Measurements from ENCODE around the gene TOPAZ1. TPM values are rescaled to one million over a fixed set of nuclear protein-coding genes. Genes with fewer than 3 reads are reported as not detected.

TOPAZ1 gene
- total and polyA plus RNA-seq, 2 of the 8 experiments (the other 6 are each of a cell fraction or from before 2014, with no cell fraction given): not detected

DNA sequence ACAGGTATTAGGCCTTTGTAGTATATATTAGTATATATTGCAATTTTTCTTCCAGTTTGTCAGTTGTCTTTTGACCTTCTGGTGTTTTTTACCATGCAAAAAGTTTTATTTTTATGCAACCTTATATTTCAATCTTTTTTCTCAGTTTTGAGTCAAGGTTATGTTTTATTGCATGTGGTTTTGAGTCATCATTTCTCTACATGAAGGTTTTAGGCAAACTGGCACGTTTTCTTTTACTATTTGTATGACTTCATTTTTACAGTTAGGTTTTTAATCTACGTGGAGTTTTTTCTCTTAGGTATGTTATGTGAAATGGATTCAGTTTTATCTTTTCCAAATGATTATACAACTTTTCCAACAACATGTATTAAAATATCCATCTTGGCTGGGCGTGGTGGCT, 60.1 kb downstream of the TOPAZ1 start:
- H2BK5ac ChIP-seq (ENCODE audit: low read depth, low read length): no peak overlapping the region
- no peak for TF ChIP-seq TEAD4 (IDR thresholded peaks at IDR 0.05; ENCODE audit: low read depth, low read length)
- TF ChIP-seq RAD21 (IDR thresholded peaks at IDR 0.05 in 1 of 2, conservative IDR thresholded peaks at IDR 0.05 in 1 of 2; ENCODE audit: low read depth in 2 of 2, low read length in 2 of 2): no peak
- TF ChIP-seq, protein P1, sequence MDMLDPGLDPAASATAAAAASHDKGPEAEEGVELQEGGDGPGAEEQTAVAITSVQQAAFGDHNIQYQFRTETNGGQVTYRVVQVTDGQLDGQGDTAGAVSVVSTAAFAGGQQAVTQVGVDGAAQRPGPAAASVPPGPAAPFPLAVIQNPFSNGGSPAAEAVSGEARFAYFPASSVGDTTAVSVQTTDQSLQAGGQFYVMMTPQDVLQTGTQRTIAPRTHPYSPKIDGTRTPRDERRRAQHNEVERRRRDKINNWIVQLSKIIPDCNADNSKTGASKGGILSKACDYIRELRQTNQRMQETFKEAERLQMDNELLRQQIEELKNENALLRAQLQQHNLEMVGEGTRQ (IDR thresholded peaks at IDR 0.05; ENCODE audit: low read length): no peak
- no peak for TF ChIP-seq SP4 (IDR thresholded peaks at IDR 0.05; ENCODE audit: low read length)
- TF ChIP-seq BCL11A (IDR thresholded peaks at IDR 0.05; ENCODE audit: low read depth in 2 of 2, low read length in 2 of 2): no peak
- TF ChIP-seq MAFK (IDR thresholded peaks at IDR 0.05; ENCODE audit: low read depth, low read length): no peak
- no peak for TF ChIP-seq CTBP2 (IDR thresholded peaks at IDR 0.05; ENCODE audit: borderline replicate concordance, insufficient read depth, insufficient read length, low read length)
- no peak for TF ChIP-seq GABPA (IDR thresholded peaks at IDR 0.05; ENCODE audit: borderline replicate concordance, insufficient read depth, low read length)
- no peak for TF ChIP-seq CEBPB (IDR thresholded peaks at IDR 0.05; ENCODE audit: low read depth, low read length)
- no peak for TF ChIP-seq CREB1 (IDR thresholded peaks at IDR 0.05)
- TF ChIP-seq FOSL1 (IDR thresholded peaks at IDR 0.05; ENCODE audit: insufficient read depth, low read depth, low read length): no peak
- TF ChIP-seq KDM4A (IDR thresholded peaks at IDR 0.05; ENCODE audit: low read depth, low read length, severe bottlenecking): no peak
- no peak overlapping the region for H3K18ac ChIP-seq (ENCODE audit: extremely low read depth, low read length)
- DNase-seq (ENCODE audit: low read depth in 1 of 2, low spot score in 2 of 2) (no peak), FAIRE-seq (no peak)
- H3K4me2 ChIP-seq (ENCODE audit: insufficient read depth in 1 of 2, low read depth in 2 of 2, low read length in 2 of 2): no peak overlapping the region
- H3K14ac ChIP-seq (ENCODE audit: insufficient read length): no peak overlapping the region
- no peak overlapping the region for H3K4ac ChIP-seq (replicated peaks; ENCODE audit: insufficient read length, low read depth, low read length)
- no peak overlapping the region for H3K4me3 ChIP-seq (ENCODE audit: extremely low read depth in 1 of 4, insufficient read depth in 2 of 4, low read depth in 3 of 4, low read length in 4 of 4)
- no peak overlapping the region for H3K23ac ChIP-seq (ENCODE audit: insufficient read length)
- H4K91ac ChIP-seq (replicated peaks; ENCODE audit: insufficient read length, low read length): no peak overlapping the region
- H3K27ac ChIP-seq (ENCODE audit: low read depth, low read length): no peak overlapping the region
- H2BK20ac ChIP-seq (ENCODE audit: low read length): no peak overlapping the region
- no peaks in the 10 kb centered on the region for H3K4me1 ChIP-seq (replicated peaks in 1 of 4; ENCODE audit: control insufficient read depth in 3 of 4, insufficient read depth in 4 of 4, low read length in 3 of 4)
- H4K8ac ChIP-seq (ENCODE audit: extremely low read depth, insufficient read depth, low read length): no peak overlapping the region
- no peaks in the 10 kb centered on the region for H3K23me2 ChIP-seq (ENCODE audit: low read depth, low read length)
- no peak overlapping the region for H2AFZ ChIP-seq (ENCODE audit: low read length)
- H3K79me2 ChIP-seq (ENCODE audit: control insufficient read depth in 1 of 2, insufficient read depth in 2 of 2, low read length in 2 of 2): no peaks in the 10 kb centered on the region
- H3K36me3 ChIP-seq (ENCODE audit: control insufficient read depth in 2 of 4, insufficient read depth in 4 of 4, low read length in 3 of 4): no peaks in the 10 kb centered on the region
- CTCF ChIA-PET (ENCODE audit: partially characterized antibody): interaction anchor here (0.6 to 1.8 kb wide), 3 partner anchors 11 to 66 kb away, joined by 4 read pairs; no protein-coding TSS in a partner anchor
- H2BK15ac ChIP-seq (ENCODE audit: low read length): no peak overlapping the region
- no peak overlapping the region for H2BK12ac ChIP-seq (ENCODE audit: low read depth, low read length)
- no peaks in the 10 kb centered on the region for H3K79me1 ChIP-seq (ENCODE audit: low read depth, low read length)
- H3K9ac ChIP-seq (replicated peaks in 1 of 4; ENCODE audit: extremely low read depth in 1 of 4, low read depth in 3 of 4, low read length in 3 of 4): no peak overlapping the region
- H2AK5ac ChIP-seq (ENCODE audit: low read depth, low read length): no peak overlapping the region
- POLR2A ChIA-PET (ENCODE audit: partially characterized antibody): no interaction called here
- H4K20me1 ChIP-seq (replicated peaks in 1 of 2; ENCODE audit: control insufficient read depth in 1 of 2, insufficient read depth in 2 of 2, low read length in 2 of 2): no peaks in the 10 kb centered on the region
- H4K5ac ChIP-seq (ENCODE audit: insufficient read length, low read depth, low read length): no peak overlapping the region
- WGBS, 2 experiments (ENCODE audit: extremely low coverage in 1 of 2, insufficient coverage in 1 of 2, insufficient read length in 1 of 2, insufficient replicate concordance in 2 of 2, low coverage in 1 of 2, low lambda C conversion rate in 2 of 2, missing lambda C conversion rate in 1 of 2): 90% methylated on average over 3 of the region's 3 CpGs; no CpG with 5 or more reads in 1 of the 2 experiments
- H2BK120ac ChIP-seq (replicated peaks; ENCODE audit: low read depth, low read length): no peak overlapping the region
- H3K56ac ChIP-seq (replicated peaks; ENCODE audit: insufficient read length, low read depth, low read length): no peak overlapping the region
- no peaks in the 10 kb centered on the region for H3K9me3 ChIP-seq (ENCODE audit: insufficient read depth in 2 of 2, low read depth in 1 of 2, low read length in 1 of 2)
- H3K27me3 ChIP-seq (replicated peaks in 1 of 4; ENCODE audit: control insufficient read depth in 3 of 4, extremely low read depth in 1 of 4, insufficient read depth in 3 of 4, low read length in 3 of 4): no peaks in the 10 kb centered on the region

All from H1 (cell line).